Measurements from ENCODE around the gene SLC44A1.

- TF ChIP-seq POLR2A (IDR thresholded peaks at IDR 0.05) (no peak), CTCF (IDR thresholded peaks at IDR 0.05) (peak; percentile 70 to 89 (median 80)), EP300 (IDR thresholded peaks at IDR 0.05) (no peak)
Observed at GRCh38 chr9:105414947-105415661, 170.7 kb downstream of the SLC44A1 start.

Data from tibial nerve (tissue), 4 donors.